ENCODE results near the gene KLHDC1. TPM values are rescaled to one million over a fixed set of nuclear protein-coding genes. Genes with fewer than 3 reads are reported as not detected.
"Not testable (repeated sequence)": the region's sequence is repeated elsewhere in the genome, so short reads cannot be mapped to it uniquely, and the experiment has no call there.

Gene KLHDC1
- total RNA-seq, 2 experiments from 2014 or later = 0.81 to 1.3 TPM

DNA sequence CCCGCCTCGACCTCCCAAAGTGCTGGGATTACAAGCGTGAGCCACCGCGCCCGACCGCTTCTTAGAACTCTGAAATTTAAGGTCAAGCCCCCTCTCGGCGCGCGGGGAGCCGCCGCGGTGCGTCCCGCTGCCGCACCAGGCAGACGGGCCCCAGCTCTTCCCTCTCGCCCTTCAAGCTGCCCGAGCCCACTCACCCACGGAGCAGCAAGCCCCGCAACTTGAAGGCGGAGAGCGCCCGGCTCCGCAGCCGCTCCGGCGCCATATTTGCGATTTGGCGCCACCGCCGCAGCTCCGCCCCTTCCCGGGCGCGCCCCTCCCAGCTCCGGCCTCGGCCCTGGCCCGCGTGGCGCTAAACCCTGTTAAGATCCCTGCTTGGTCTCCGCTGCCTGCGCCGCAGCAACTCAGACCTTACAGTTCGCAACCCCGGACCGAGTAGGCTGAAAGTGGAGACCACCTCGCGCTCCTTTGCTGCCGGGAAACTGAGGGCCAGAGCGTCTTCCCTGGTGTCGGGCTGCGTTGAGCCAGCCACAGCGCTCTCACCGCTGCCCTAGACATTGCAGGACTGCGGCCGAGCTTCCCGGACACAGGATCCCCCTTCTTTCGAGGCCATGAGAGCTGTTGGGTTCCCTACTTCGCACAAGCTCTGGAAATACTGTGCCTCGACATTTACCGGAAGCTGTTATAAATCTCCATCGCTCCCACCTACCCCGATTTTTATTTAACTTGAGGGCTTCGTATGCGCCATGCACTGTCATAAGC is 4.8 kb upstream of the KLHDC1 start, which contains the start of gene POLE2:
Gene POLE2, minus strand, starts transcription at position 273 of the 759 bp plus-strand sequence. Its CDS starts 11 bp downstream, at position 262.
- peaks cover 12% of the 10 kb centered on the region for H3K36me3 Mint-ChIP-seq (ENCODE audit: low read depth)
- H3K9me3 Mint-ChIP-seq (ENCODE audit: low read depth) = no peaks in the 10 kb centered on the region
- intact Hi-C loops (cut with DNase I, micrococcal nuclease) = loop anchor here (1.0 to 10.0 kb wide), 6 partner anchors 53 to 1137 kb away; partner anchors contain the start of genes DNAAF2 (in 1 of the 2), KLHDC2 (in 1 of the 2), RPS29 (in 1 of the 2) and SOS2 (in 1 of the 2)
- peaks cover 40% of the 10 kb centered on the region for H3K4me1 Mint-ChIP-seq
- H3K27ac Mint-ChIP-seq = peak within 1 kb of the TSS; percentile 87
- ChIA-PET POLR2A (interaction anchor here (0.9 to 1.4 kb wide), 4 partner anchors 52 to 80 kb away, joined by 3 to 10 read pairs (median 5); partner anchors contain the start of genes KLHDC2, MGAT2 and RPL36AL), CTCF (interaction anchor here (0.6 to 2.6 kb wide), 10 partner anchors 10 to 1074 kb away, joined by 3 to 10 read pairs (median 4); partner anchors contain the start of genes KLHDC2, MGAT2, NEMF and RPL36AL)
- ATAC-seq (peak; percentile 85), DNase-seq (peak; percentile 88)
- H3K27me3 Mint-ChIP-seq = no peaks in the 10 kb centered on the region
- peak within 1 kb of the TSS; percentile 87 for H3K4me3 Mint-ChIP-seq

DNA sequence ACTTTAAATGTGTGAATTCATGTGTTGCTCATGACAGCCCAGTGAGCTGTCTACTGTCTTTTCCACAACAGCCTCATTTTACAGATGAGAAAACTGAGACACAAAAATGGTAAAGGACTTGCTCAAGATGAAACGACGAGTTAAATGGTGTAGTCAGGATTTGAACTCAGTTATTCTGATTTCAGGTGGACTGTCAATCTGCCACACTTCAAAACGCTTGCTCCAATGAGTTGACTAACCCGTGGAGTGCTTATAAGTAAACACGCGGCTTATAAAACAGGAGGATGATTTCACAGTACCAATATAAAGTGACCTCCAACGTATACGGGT is 4.3 kb upstream of the KLHDC1 start:
- ChIA-PET POLR2A (interaction anchor here (1.0 to 1.4 kb wide), 3 partner anchors 55 to 79 kb away, joined by 4 to 10 read pairs (median 6); partner anchors contain the start of genes KLHDC2, MGAT2 and RPL36AL), CTCF (interaction anchor here (0.6 to 2.6 kb wide), 8 partner anchors 11 to 1074 kb away, joined by 3 to 10 read pairs (median 4); partner anchors contain the start of genes KLHDC2, MGAT2 and RPL36AL)
- Mint-ChIP-seq H3K36me3 (ENCODE audit: low read depth) (peaks cover 11% of the 10 kb centered on the region), H3K9me3 (ENCODE audit: low read depth) (no peaks in the 10 kb centered on the region), H3K27ac (peak overlapping the region; percentile 87), H3K4me3 (peak overlapping the region; percentile 87), H3K27me3 (no peaks in the 10 kb centered on the region), H3K4me1 (peaks cover 40% of the 10 kb centered on the region)
- intact Hi-C loops (cut with DNase I, micrococcal nuclease) = loop anchor here (1.0 to 10.0 kb wide), 6 partner anchors 54 to 1136 kb away; partner anchors contain the start of genes DNAAF2 (in 1 of the 2), KLHDC2 (in 1 of the 2), RPS29 (in 1 of the 2) and SOS2 (in 1 of the 2)
- no peak for ATAC-seq
- DNase-seq = no peak

DNA sequence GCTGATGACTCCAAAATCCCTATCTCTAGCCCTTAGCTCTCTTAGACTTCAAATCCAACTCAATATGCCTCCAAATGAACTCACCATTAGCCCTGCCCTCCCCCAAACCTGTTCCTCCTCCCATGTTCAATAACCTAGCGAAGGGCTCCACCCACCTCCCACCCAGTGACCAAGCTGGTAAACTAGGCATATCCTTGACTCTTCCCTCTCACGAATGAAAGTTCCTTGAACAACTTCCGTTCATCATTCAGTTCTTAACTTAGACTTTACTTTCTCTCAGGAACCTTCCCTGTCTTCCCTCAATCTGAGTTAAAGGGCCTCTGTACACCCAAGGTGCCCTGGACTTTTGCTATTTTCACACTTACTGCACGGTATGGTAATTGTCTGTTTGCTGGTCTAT is 1.9 kb upstream of the KLHDC1 start:
- ChIA-PET POLR2A (interaction anchor here (1.0 kb wide), 1 partner anchor 78 kb away, joined by 4 read pairs; the partner anchor contains the start of gene KLHDC2), CTCF (interaction anchor here (1.0 kb wide), 2 partner anchors 74 to 161 kb away, joined by 3 to 4 read pairs; partner anchors contain the start of gene NEMF)
- Mint-ChIP-seq H3K36me3 (ENCODE audit: low read depth) (peaks cover 6% of the 10 kb centered on the region), H3K27me3 (no peaks in the 10 kb centered on the region), H3K9me3 (ENCODE audit: low read depth) (no peaks in the 10 kb centered on the region), H3K4me3 (no peak overlapping the region), H3K4me1 (peaks cover 49% of the 10 kb centered on the region), H3K27ac (no peak overlapping the region)
- DNase-seq = no peak
- intact Hi-C loops (cut with DNase I, micrococcal nuclease) = loop anchor here in 1 of 2 experiments (5.0 kb wide), 1 partner anchor 426 kb away; the partner anchor contains the start of gene VCPKMT
- no peak for ATAC-seq

DNA sequence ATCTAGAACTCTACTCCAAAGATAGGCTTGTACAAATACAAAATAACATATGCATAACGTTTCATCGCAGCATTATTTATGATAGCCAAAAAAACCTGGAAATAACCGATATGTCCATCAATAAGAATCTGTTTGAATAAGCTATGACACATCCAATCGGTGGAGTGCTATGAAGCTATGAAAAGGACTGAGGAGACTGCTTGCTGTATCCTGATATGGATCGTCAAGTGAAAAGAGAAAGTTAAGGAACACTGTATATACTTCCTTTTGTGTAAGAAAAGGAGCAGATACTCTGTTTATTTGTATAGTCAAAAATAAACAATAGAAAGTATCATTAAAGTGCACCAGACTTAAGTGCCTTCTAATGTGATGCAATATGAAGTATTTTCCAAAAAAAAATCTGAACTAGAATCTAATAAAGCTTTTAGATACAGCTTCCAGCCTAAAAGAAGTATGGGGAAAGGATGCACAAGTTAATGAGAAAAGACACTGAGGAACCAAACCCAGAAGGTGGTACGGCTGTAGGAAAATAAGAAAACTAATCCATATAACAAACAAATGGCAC is 645 bp upstream of the KLHDC1 start:
- peak overlapping the region; percentile 92 for H3K27ac Mint-ChIP-seq
- POLR2A ChIA-PET = interaction anchor here (0.9 to 1.8 kb wide), 2 partner anchors 75 to 171 kb away, joined by 3 to 7 read pairs; partner anchors contain the start of gene KLHDC2
- intact Hi-C loops (cut with DNase I, micrococcal nuclease) = loop anchor here (2.0 to 5.0 kb wide), 2 partner anchors 75 to 425 kb away; partner anchors contain the start of gene VCPKMT (in 1 of the 2)
- no peaks in the 10 kb centered on the region for H3K9me3 Mint-ChIP-seq (ENCODE audit: low read depth)
- ATAC-seq (no peak), DNase-seq (no peak)
- peaks cover 44% of the 10 kb centered on the region for H3K4me1 Mint-ChIP-seq
- CTCF ChIA-PET = interaction anchor here (1.0 to 1.4 kb wide), 3 partner anchors 14 to 75 kb away, joined by 3 to 4 read pairs (median 3); partner anchors contain the start of gene KLHDC2
- H3K27me3 Mint-ChIP-seq = no peaks in the 10 kb centered on the region
- no peaks in the 10 kb centered on the region for H3K36me3 Mint-ChIP-seq (ENCODE audit: low read depth)
- H3K4me3 Mint-ChIP-seq = peak overlapping the region; percentile 72

DNA sequence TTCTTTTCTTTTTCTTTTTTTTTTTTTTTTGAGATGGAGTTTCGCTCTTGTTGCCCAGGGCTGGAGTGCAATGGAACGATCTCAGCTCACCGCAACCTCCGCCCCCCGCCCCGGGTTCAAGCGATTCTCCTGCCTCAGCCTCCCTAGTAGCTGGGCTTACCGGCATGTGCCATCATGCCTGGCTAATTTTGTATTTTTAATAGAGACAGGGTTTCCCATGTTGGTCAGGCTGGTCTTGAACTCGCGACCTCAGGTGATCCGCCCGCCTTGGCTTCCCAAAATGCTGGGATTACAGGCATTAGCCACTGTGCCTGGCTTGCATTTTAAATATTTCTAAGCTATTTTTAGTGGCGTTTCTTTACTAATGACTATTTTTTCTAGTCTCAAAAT is 810 bp downstream of the KLHDC1 start:
- intact Hi-C loops (cut with DNase I, micrococcal nuclease) = loop anchor here (1.0 to 5.0 kb wide), 4 partner anchors 59 to 424 kb away; partner anchors contain the start of gene VCPKMT (in 1 of the 2)
- DNase-seq = peak; percentile 22
- POLR2A ChIA-PET; H3K9me3 Mint-ChIP-seq (ENCODE audit: low read depth); H3K27ac Mint-ChIP-seq; H3K36me3 Mint-ChIP-seq (ENCODE audit: low read depth); H3K27me3 Mint-ChIP-seq; ATAC-seq: not testable (repeated sequence)
- H3K4me3 Mint-ChIP-seq = peak overlapping the region; percentile 72
- peaks cover 36% of the 10 kb centered on the region for H3K4me1 Mint-ChIP-seq
- CTCF ChIA-PET = interaction anchor here (0.6 kb wide), 2 partner anchors 652 to 672 kb away, joined by 3 read pairs; no protein-coding TSS in a partner anchor

DNA sequence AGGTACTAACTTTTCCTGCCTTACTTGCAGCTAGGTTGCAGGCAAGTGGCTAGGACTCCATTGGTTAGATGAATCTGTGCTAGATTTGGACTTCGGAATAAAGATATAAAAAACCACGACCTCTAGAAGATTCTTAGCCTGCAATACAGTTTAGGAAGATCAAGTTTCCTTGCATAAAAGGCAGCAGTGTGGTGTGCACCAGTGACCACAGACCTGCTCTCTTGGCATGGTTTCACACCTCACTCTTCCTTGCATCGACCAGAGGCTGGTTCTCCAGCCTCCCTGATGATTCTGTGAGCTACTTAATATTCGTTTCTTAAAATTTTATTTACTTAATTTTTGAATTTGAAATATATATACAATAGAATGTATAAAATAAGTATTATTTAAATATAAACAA is 9.8 kb downstream of the KLHDC1 start:
- intact Hi-C loops (cut with DNase I, micrococcal nuclease) = no loop called here
- H3K9me3 Mint-ChIP-seq (ENCODE audit: low read depth) = no peaks in the 10 kb centered on the region
- no peak overlapping the region for H3K27ac Mint-ChIP-seq
- H3K4me1 Mint-ChIP-seq = peaks cover 6% of the 10 kb centered on the region
- no peak for ATAC-seq
- DNase-seq = no peak
- ChIA-PET CTCF (no interaction called here), POLR2A (no interaction called here)
- no peak overlapping the region for H3K4me3 Mint-ChIP-seq
- H3K27me3 Mint-ChIP-seq = no peaks in the 10 kb centered on the region
- H3K36me3 Mint-ChIP-seq (ENCODE audit: low read depth) = peaks cover 3% of the 10 kb centered on the region

DNA sequence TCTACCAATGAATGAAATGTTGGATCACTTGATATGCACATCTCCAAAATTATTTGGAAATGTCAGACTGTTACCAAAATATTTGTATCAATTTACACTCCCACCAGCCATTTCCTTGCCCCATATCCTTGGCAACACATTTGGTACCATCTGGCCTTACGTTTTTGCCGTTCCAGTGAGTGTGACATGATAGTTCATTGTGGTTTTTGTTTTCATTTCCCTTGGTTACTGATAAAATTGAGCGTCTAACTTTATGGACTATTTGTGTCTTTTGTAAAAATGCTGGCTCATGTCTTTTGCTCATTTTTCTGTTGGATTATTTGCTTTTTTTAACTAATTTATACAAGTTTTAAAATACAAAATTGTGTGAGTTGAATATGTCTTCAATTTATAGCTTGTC is 11.0 kb downstream of the KLHDC1 start:
- peaks cover 6% of the 10 kb centered on the region for H3K4me1 Mint-ChIP-seq
- POLR2A ChIA-PET = no interaction called here
- no peaks in the 10 kb centered on the region for H3K9me3 Mint-ChIP-seq (ENCODE audit: low read depth)
- CTCF ChIA-PET = no interaction called here
- no peak overlapping the region for H3K4me3 Mint-ChIP-seq
- no peaks in the 10 kb centered on the region for H3K27me3 Mint-ChIP-seq
- DNase-seq = no peak
- H3K27ac Mint-ChIP-seq = no peak overlapping the region
- intact Hi-C loops (cut with DNase I, micrococcal nuclease) = no loop called here
- H3K36me3 Mint-ChIP-seq (ENCODE audit: low read depth) = peaks cover 3% of the 10 kb centered on the region
- ATAC-seq = no peak

DNA sequence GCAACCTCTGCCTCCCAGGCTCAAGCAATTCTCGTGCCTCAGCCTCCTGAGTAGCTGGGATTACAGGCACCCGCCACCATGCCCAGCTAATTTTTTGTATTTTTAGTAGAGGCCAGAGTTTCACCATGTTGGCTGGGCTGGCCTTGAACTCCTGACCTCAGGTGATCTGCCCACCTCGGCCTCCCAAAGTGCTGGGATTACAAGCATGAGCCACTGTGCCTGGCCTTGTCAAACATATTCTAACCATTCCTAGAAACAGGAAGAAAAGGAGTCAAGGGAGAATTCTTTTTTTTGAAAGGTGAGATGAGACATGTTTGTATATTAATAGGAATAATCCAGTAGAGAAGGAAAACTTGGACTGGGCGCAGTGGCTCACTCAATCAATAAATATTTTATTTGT is 11.6 kb downstream of the KLHDC1 start:
- POLR2A ChIA-PET; H3K4me3 Mint-ChIP-seq; H3K4me1 Mint-ChIP-seq; ATAC-seq; H3K36me3 Mint-ChIP-seq (ENCODE audit: low read depth); H3K27me3 Mint-ChIP-seq; DNase-seq; intact Hi-C loops (cut with DNase I, micrococcal nuclease); H3K27ac Mint-ChIP-seq; H3K9me3 Mint-ChIP-seq (ENCODE audit: low read depth): not testable (repeated sequence)
- CTCF ChIA-PET = interaction anchor here (0.5 kb wide), 1 partner anchor 558 kb away, joined by 3 read pairs; no protein-coding TSS in a partner anchor

DNA sequence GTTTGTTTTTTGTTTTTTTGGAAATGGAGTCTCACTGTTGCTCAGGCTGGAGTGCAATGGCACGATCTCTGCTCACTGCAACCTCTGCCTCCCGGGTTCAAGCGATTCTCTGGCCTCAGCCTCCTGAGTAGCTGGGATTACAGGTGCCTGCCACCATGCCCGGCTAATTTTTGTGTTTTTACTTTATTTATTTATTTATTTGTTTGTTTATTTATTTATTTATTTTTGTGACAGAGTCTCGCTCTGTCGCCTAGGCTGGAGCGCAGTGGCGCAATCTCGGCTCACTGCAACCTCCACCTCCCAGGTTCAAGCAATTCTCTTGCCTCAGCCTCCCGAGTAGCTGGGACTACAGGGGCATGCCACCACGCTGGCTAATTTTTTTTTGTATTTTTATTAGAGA is 18.1 kb downstream of the KLHDC1 start:
- POLR2A ChIA-PET; H3K27me3 Mint-ChIP-seq; H3K4me1 Mint-ChIP-seq; H3K4me3 Mint-ChIP-seq; intact Hi-C loops (cut with DNase I, micrococcal nuclease); H3K36me3 Mint-ChIP-seq (ENCODE audit: low read depth); ATAC-seq; H3K9me3 Mint-ChIP-seq (ENCODE audit: low read depth); H3K27ac Mint-ChIP-seq; DNase-seq: not testable (repeated sequence)
- CTCF ChIA-PET = interaction anchor here (0.6 kb wide), 1 partner anchor 23 kb away, joined by 3 read pairs; the partner anchor contains the start of gene POLE2

DNA sequence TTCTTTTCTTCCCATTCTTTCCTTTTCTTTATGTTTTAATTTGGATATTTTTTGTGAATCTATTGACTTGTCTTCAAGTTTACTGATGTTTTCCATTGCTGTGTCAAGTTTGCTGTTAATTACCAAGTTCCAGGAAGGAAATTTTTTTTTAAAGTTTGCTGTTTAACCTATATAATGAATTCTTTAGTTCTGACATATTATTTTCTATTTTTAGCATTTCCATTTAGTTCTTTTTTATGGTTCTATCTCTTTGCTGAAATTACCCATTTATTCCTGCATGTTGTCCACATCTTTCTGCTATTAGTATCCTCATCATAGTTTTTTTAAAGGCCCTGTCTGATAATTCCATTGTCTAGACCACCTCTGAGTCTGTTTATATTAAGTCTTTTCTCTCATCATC is 27.8 kb downstream of the KLHDC1 start:
- H3K4me1 Mint-ChIP-seq = no peaks in the 10 kb centered on the region
- ChIA-PET POLR2A (no interaction called here), CTCF (no interaction called here)
- no peak for ATAC-seq
- no peak overlapping the region for H3K4me3 Mint-ChIP-seq
- no peaks in the 10 kb centered on the region for H3K27me3 Mint-ChIP-seq
- no peak overlapping the region for H3K27ac Mint-ChIP-seq
- DNase-seq = no peak
- H3K9me3 Mint-ChIP-seq (ENCODE audit: low read depth) = peaks cover 2% of the 10 kb centered on the region
- H3K36me3 Mint-ChIP-seq (ENCODE audit: low read depth) = peaks cover 23% of the 10 kb centered on the region
- intact Hi-C loops (cut with DNase I, micrococcal nuclease) = no loop called here

DNA sequence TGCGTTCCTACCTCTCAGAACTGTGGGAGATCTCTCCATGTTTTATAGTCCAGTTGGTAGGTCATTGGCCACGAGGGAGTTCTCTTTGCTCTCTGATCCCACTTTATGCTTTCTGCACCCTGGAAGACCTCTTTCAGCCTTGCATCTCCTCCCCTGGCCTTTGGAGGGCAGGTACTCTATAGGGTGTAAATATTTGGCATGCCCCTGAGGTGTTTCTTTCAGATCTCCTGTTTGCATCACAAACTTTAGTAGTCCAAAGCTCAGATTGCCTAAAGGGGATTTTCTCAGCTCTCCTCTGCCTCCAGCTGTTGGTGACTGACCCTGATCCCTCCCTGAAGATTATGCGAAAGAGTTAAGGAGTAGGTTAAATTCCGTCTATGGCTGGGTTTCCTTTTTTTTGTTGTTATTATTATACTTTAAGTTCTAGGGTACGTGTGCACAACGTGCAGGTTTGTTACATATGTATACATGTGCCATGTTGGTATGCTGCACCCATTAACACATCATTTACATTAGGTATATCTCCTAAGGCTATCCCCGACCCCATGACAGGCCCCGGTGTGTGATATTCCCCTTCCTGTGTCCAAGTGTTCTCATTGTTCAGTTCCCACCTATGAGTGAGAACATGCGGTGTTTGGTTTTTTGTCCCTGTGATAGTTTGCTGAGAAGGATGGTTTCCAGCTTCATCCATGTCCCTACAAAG is 29.0 kb downstream of the KLHDC1 start:
- intact Hi-C loops (cut with DNase I, micrococcal nuclease); H3K9me3 Mint-ChIP-seq (ENCODE audit: low read depth); POLR2A ChIA-PET; H3K4me3 Mint-ChIP-seq; ATAC-seq; H3K4me1 Mint-ChIP-seq; DNase-seq; CTCF ChIA-PET; H3K27ac Mint-ChIP-seq; H3K27me3 Mint-ChIP-seq: not testable (repeated sequence)
- peaks cover 23% of the 10 kb centered on the region for H3K36me3 Mint-ChIP-seq (ENCODE audit: low read depth)

Measured in activated CD4-positive, alpha-beta T cell treated with anti-CD3 and anti-CD28 coated beads for 36 hours (primary cell).